Muscle of leg (tissue), 11 donors: Measurements from ENCODE around the gene SYNGAP1. TPM values are rescaled to one million over a fixed set of nuclear protein-coding genes. Genes with fewer than 3 reads are reported as not detected.

ENCODE experiments used
- DNase-seq: peaks from one replicate; pipeline ENCODE4 v3.0.0; 2013
- H3K27ac ChIP-seq: one replicate; pipeline ENCODE4 v1.5.1; 2013; ENCODE audit warnings: mild to moderate bottlenecking, low read length, control low read depth
- H3K27me3 ChIP-seq: one replicate; pipeline ENCODE4 v1.6.1; 2013; ENCODE audit warnings: low read length; ENCODE audit not compliant: control insufficient read depth, insufficient read depth
- H3K36me3 ChIP-seq: one replicate; pipeline ENCODE4 v1.6.1; 2013; ENCODE audit warnings: low read length; ENCODE audit not compliant: control insufficient read depth, insufficient read depth
- H3K4me1 ChIP-seq: one replicate; pipeline ENCODE4 v1.6.1; 2013; ENCODE audit warnings: low read length; ENCODE audit not compliant: control insufficient read depth, insufficient read depth
- H3K4me3 ChIP-seq: one replicate; pipeline ENCODE4 v1.5.1; 2013; ENCODE audit warnings: low read length, control low read depth
- H3K9me3 ChIP-seq: replicated peaks from 2 replicates; pipeline ENCODE4 v1.6.1; 2013; ENCODE audit warnings: low read depth, low read length; ENCODE audit not compliant: control insufficient read depth
- WGBS: methylation state at CpG from one replicate; pipeline ENCODE4 v1.1.5; 2013; ENCODE audit warnings: missing lambda C conversion rate; ENCODE audit not compliant: insufficient coverage; 5-methylcytosine and 5-hydroxymethylcytosine counted together
- polyA plus RNA-seq, 8 donors: library from polyadenylated mRNA; unstranded; fragments of 120-200 nt; gene quantifications; one replicate each; pipeline versions ENCODE4 v1.2.1 to v1.2.3, GENCODE V29; 2013; ENCODE audit warnings: inconsistent platforms in 1 of 8, low replicate concordance in 1 of 8; ENCODE audit not compliant: insufficient read length in 8 of 8, insufficient read depth in 1 of 8
- total RNA-seq: library from RNA; stranded (reverse); fragments of 120-200 nt; gene quantifications from one replicate; pipeline ENCODE4 v1.2.4, GENCODE V29; 2013

SYNGAP1 gene
- total and polyA plus RNA-seq, 9 donors, result 4.5 to 42.6 (median 19.8) TPM

GRCh38 chr6:33438978-33439594 lies 19.2 kb downstream of the SYNGAP1 start:
- H3K9me3 ChIP-seq, result no peaks in the 10 kb centered on the region
- peaks cover 81% of the 10 kb centered on the region for H3K36me3 ChIP-seq
- 93% methylated on average over 2 of the region's 3 CpGs for whole genome bisulfite sequencing

GRCh38 chr6:33439956-33440648 lies 20.2 kb downstream of the SYNGAP1 start:
- H3K27ac ChIP-seq, result no peak overlapping the region
- peaks cover 85% of the 10 kb centered on the region for H3K36me3 ChIP-seq
- H3K27me3 ChIP-seq, result no peaks in the 10 kb centered on the region
- no peaks in the 10 kb centered on the region for H3K4me1 ChIP-seq
- no peak for DNase-seq
- WGBS, result 75% methylated on average over 8 of the region's 9 CpGs
- H3K4me3 ChIP-seq, result no peak overlapping the region
- H3K9me3 ChIP-seq, result no peaks in the 10 kb centered on the region

More at GRCh38 chr6:33438978-33439594, 19.2 kb downstream of the SYNGAP1 start:
- H3K4me3 ChIP-seq, result no peak overlapping the region
- H3K27me3 ChIP-seq, result no peaks in the 10 kb centered on the region
- H3K4me1 ChIP-seq, result peaks cover 2% of the 10 kb centered on the region
- no peak overlapping the region for H3K27ac ChIP-seq
- no peak for DNase-seq

GRCh38 chr6:33440649-33441309 lies 20.9 kb downstream of the SYNGAP1 start:
- 84% methylated on average over 13 of the region's 19 CpGs for WGBS
- Histone ChIP-seq H3K9me3 (no peaks in the 10 kb centered on the region), H3K4me3 (no peak overlapping the region), H3K4me1 (no peaks in the 10 kb centered on the region), H3K27me3 (no peaks in the 10 kb centered on the region), H3K27ac (no peak overlapping the region), H3K36me3 (peaks cover 82% of the 10 kb centered on the region)
- no peak for DNase-seq

- Histone ChIP-seq H3K36me3 (peaks cover 83% of the 10 kb centered on the region), H3K4me1 (no peaks in the 10 kb centered on the region), H3K9me3 (no peaks in the 10 kb centered on the region), H3K27ac (no peak overlapping the region), H3K4me3 (no peak overlapping the region), H3K27me3 (no peaks in the 10 kb centered on the region)
- WGBS, result 92% methylated on average over 8 of the region's 9 CpGs
- DNase-seq, result no peak
These were observed 21.6 kb downstream of the SYNGAP1 start for GRCh38 chr6:33441457-33441856.

- Histone ChIP-seq H3K27ac (no peak overlapping the region), H3K9me3 (no peaks in the 10 kb centered on the region), H3K27me3 (no peaks in the 10 kb centered on the region), H3K4me1 (no peaks in the 10 kb centered on the region), H3K4me3 (no peak overlapping the region), H3K36me3 (peaks cover 83% of the 10 kb centered on the region)
- DNase-seq, result peak; percentile 1
- 78% methylated on average over 8 of the region's 8 CpGs for WGBS
These were observed 22.4 kb downstream of the SYNGAP1 start for GRCh38 chr6:33442283-33442682.

- no peaks in the 10 kb centered on the region for H3K4me1 ChIP-seq
- H3K9me3 ChIP-seq, result no peaks in the 10 kb centered on the region
- peaks cover 84% of the 10 kb centered on the region for H3K36me3 ChIP-seq
- 90% methylated on average over 16 of the region's 17 CpGs for WGBS
- no peaks in the 10 kb centered on the region for H3K27me3 ChIP-seq
- DNase-seq, result peak; percentile 1
- no peak overlapping the region for H3K27ac ChIP-seq
- no peak overlapping the region for H3K4me3 ChIP-seq
These were observed 23.2 kb downstream of the SYNGAP1 start for GRCh38 chr6:33443025-33443424.

GRCh38 chr6:33443619-33444504 lies 24.0 kb downstream of the SYNGAP1 start:
- 90% methylated on average over 10 of the region's 18 CpGs for WGBS
- H3K36me3 ChIP-seq, result peaks cover 84% of the 10 kb centered on the region
- DNase-seq, result peak; percentile 7
- H3K9me3 ChIP-seq, result no peaks in the 10 kb centered on the region
- H3K27me3 ChIP-seq, result no peaks in the 10 kb centered on the region
- no peak overlapping the region for H3K27ac ChIP-seq
- H3K4me3 ChIP-seq, result no peak overlapping the region
- H3K4me1 ChIP-seq, result no peaks in the 10 kb centered on the region

GRCh38 chr6:33445119-33445603 lies 25.3 kb downstream of the SYNGAP1 start:
- peak; percentile 7 for DNase-seq
- Histone ChIP-seq H3K4me3 (no peak overlapping the region), H3K4me1 (no peaks in the 10 kb centered on the region), H3K27me3 (no peaks in the 10 kb centered on the region), H3K36me3 (peaks cover 82% of the 10 kb centered on the region), H3K9me3 (no peaks in the 10 kb centered on the region), H3K27ac (no peak overlapping the region)
- WGBS, result no CpG with 5 or more reads among the region's 3 CpGs

GRCh38 chr6:33446356-33446755 lies 26.5 kb downstream of the SYNGAP1 start:
- H3K36me3 ChIP-seq, result peaks cover 71% of the 10 kb centered on the region
- WGBS, result 89% methylated on average over 10 of the region's 10 CpGs
- H3K27ac ChIP-seq, result no peak overlapping the region
- H3K4me1 ChIP-seq, result no peaks in the 10 kb centered on the region
- DNase-seq, result no peak
- no peak overlapping the region for H3K4me3 ChIP-seq
- no peaks in the 10 kb centered on the region for H3K9me3 ChIP-seq
- no peaks in the 10 kb centered on the region for H3K27me3 ChIP-seq
